ACHN (cell line): ENCODE measurements around the gene APOL4.

Experiments used
- DNase-seq: peaks from one replicate; pipeline ENCODE4 v3.0.0-alpha.2; 2015
- in situ Hi-C: cut with HindIII; loops from 2 replicates; pipeline ENCODE4 v1.10.0; 2017; ENCODE audit warnings: low sequenced_read_pairs, low pct_ligation_motif_present, low pct_unique_long_range_greater_than_20kb

Gene APOL4

GRCh38 chr22:36145881-36146280 is 55.7 kb downstream of the APOL4 start:
- in situ Hi-C loops, result no loop called here

GRCh38 chr22:36144886-36145541 is 56.6 kb downstream of the APOL4 start:
- DNase-seq, result peak; percentile 66
- in situ Hi-C loops, result no loop called here

More at GRCh38 chr22:36145881-36146280, 55.7 kb downstream of the APOL4 start:
- DNase-seq, result no peak

- no peak for DNase-seq
- in situ Hi-C loops, result no loop called here
Measured at GRCh38 chr22:36143956-36144355, 57.7 kb downstream of the APOL4 start.

- in situ Hi-C loops, result no loop called here
- no peak for DNase-seq
Measured at GRCh38 chr22:36143066-36143815, 58.4 kb downstream of the APOL4 start.

- no peak for DNase-seq
- in situ Hi-C loops, result no loop called here
Measured at GRCh38 chr22:36141481-36141880, 60.1 kb downstream of the APOL4 start.
